ENCODE results near the gene HOOK2.

The HOOK2 gene

GRCh38 chr19:12782424-12783290 lies 7.3 kb upstream of the HOOK2 start:
- H3K27me3 ChIP-seq (ENCODE audit: control insufficient read depth, insufficient read depth, low read length) = no peaks in the 10 kb centered on the region
- H3K9me3 ChIP-seq (ENCODE audit: control insufficient read depth, low read length) = no peaks in the 10 kb centered on the region
- TF ChIP-seq, protein P1, sequence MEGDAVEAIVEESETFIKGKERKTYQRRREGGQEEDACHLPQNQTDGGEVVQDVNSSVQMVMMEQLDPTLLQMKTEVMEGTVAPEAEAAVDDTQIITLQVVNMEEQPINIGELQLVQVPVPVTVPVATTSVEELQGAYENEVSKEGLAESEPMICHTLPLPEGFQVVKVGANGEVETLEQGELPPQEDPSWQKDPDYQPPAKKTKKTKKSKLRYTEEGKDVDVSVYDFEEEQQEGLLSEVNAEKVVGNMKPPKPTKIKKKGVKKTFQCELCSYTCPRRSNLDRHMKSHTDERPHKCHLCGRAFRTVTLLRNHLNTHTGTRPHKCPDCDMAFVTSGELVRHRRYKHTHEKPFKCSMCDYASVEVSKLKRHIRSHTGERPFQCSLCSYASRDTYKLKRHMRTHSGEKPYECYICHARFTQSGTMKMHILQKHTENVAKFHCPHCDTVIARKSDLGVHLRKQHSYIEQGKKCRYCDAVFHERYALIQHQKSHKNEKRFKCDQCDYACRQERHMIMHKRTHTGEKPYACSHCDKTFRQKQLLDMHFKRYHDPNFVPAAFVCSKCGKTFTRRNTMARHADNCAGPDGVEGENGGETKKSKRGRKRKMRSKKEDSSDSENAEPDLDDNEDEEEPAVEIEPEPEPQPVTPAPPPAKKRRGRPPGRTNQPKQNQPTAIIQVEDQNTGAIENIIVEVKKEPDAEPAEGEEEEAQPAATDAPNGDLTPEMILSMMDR (IDR thresholded peaks at IDR 0.05) = peak; percentile 31
- peaks cover 60% of the 10 kb centered on the region for H3K4me1 ChIP-seq
- peak overlapping the region; percentile 64 for H3K4me3 ChIP-seq (ENCODE audit: low read depth, low read length)
- H3K27ac ChIP-seq = peak overlapping the region; percentile 100
- peak overlapping the region; percentile 94 for H3K4me2 ChIP-seq (ENCODE audit: low read length)
- peak overlapping the region; percentile 75 for H3K9ac ChIP-seq
- H3K79me2 ChIP-seq = no peaks in the 10 kb centered on the region
- H2AFZ ChIP-seq = peak overlapping the region; percentile 74
- H3K36me3 ChIP-seq (ENCODE audit: control insufficient read depth, insufficient read depth, low read length) = no peaks in the 10 kb centered on the region

DNA sequence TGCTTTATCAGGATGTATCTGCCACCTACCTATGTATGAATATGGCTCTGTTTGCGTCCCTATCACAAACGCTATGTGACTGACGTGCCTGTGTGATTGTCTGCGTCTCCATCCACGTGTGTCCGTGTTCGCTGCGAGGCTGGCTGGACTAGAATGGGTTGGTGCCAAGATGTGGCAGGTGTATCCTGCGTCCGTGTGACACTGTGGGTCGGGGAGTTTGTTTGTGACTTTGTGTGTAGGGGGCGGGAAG lies 6.7 kb upstream of the HOOK2 start:
- TF ChIP-seq, protein P1 (IDR thresholded peaks at IDR 0.05) = no peak
- Histone ChIP-seq H3K4me1 (peaks cover 60% of the 10 kb centered on the region), H3K36me3 (ENCODE audit: control insufficient read depth, insufficient read depth, low read length) (no peaks in the 10 kb centered on the region), H2AFZ (peak overlapping the region; percentile 74), H3K9ac (no peak overlapping the region), H3K4me2 (ENCODE audit: low read length) (peak overlapping the region; percentile 94), H3K27me3 (ENCODE audit: control insufficient read depth, insufficient read depth, low read length) (no peaks in the 10 kb centered on the region), H3K79me2 (no peaks in the 10 kb centered on the region), H3K9me3 (ENCODE audit: control insufficient read depth, low read length) (no peaks in the 10 kb centered on the region), H3K27ac (peak overlapping the region; percentile 100), H3K4me3 (ENCODE audit: low read depth, low read length) (peak overlapping the region; percentile 64)

- no peak overlapping the region for H3K4me3 ChIP-seq (ENCODE audit: low read depth, low read length)
- peaks cover 35% of the 10 kb centered on the region for H3K4me1 ChIP-seq
- no peaks in the 10 kb centered on the region for H3K36me3 ChIP-seq (ENCODE audit: control insufficient read depth, insufficient read depth, low read length)
- H3K9me3 ChIP-seq (ENCODE audit: control insufficient read depth, low read length) = no peaks in the 10 kb centered on the region
- H3K9ac ChIP-seq = no peak overlapping the region
- H3K79me2 ChIP-seq = no peaks in the 10 kb centered on the region
- H3K27me3 ChIP-seq (ENCODE audit: control insufficient read depth, insufficient read depth, low read length) = no peaks in the 10 kb centered on the region
- peak overlapping the region; percentile 92 for H2AFZ ChIP-seq
- peak overlapping the region; percentile 97 for H3K4me2 ChIP-seq (ENCODE audit: low read length)
- H3K27ac ChIP-seq = peak overlapping the region; percentile 90
- TF ChIP-seq, protein P1 (IDR thresholded peaks at IDR 0.05) = no peak
Observed at GRCh38 chr19:12779162-12779993, 4.0 kb upstream of the HOOK2 start.

DNA sequence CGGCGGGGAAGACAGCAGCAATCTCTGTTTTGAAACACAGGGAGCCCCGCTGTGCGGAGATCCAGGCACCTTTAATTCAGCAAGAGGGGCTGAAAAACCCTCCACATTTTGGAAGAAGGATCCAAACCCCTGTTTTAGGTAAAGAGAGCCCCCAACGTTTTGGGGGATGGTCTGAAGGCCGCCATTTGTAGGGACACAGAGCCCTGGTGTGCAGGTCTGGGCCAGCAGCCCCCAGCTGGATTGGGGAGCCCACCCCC lies 3.5 kb upstream of the HOOK2 start:
- peak overlapping the region; percentile 97 for H3K4me2 ChIP-seq (ENCODE audit: low read length)
- TF ChIP-seq, protein P1 (IDR thresholded peaks at IDR 0.05) = no peak
- H3K4me1 ChIP-seq = peaks cover 32% of the 10 kb centered on the region
- peak overlapping the region; percentile 56 for H3K9ac ChIP-seq
- no peaks in the 10 kb centered on the region for H3K9me3 ChIP-seq (ENCODE audit: control insufficient read depth, low read length)
- no peaks in the 10 kb centered on the region for H3K27me3 ChIP-seq (ENCODE audit: control insufficient read depth, insufficient read depth, low read length)
- H3K27ac ChIP-seq = peak overlapping the region; percentile 90
- peak overlapping the region; percentile 92 for H2AFZ ChIP-seq
- no peaks in the 10 kb centered on the region for H3K79me2 ChIP-seq
- peak overlapping the region; percentile 79 for H3K4me3 ChIP-seq (ENCODE audit: low read depth, low read length)
- no peaks in the 10 kb centered on the region for H3K36me3 ChIP-seq (ENCODE audit: control insufficient read depth, insufficient read depth, low read length)

Data from parathyroid adenoma (tissue), 2 donors.